ENCODE results near the gene IQGAP1. TPM values are rescaled to one million over a fixed set of nuclear protein-coding genes. Genes with fewer than 3 reads are reported as not detected.

IQGAP1 gene
- total RNA-seq, 6 experiments from 2014 or later, result 172 to 201 (median 185) TPM

DNA sequence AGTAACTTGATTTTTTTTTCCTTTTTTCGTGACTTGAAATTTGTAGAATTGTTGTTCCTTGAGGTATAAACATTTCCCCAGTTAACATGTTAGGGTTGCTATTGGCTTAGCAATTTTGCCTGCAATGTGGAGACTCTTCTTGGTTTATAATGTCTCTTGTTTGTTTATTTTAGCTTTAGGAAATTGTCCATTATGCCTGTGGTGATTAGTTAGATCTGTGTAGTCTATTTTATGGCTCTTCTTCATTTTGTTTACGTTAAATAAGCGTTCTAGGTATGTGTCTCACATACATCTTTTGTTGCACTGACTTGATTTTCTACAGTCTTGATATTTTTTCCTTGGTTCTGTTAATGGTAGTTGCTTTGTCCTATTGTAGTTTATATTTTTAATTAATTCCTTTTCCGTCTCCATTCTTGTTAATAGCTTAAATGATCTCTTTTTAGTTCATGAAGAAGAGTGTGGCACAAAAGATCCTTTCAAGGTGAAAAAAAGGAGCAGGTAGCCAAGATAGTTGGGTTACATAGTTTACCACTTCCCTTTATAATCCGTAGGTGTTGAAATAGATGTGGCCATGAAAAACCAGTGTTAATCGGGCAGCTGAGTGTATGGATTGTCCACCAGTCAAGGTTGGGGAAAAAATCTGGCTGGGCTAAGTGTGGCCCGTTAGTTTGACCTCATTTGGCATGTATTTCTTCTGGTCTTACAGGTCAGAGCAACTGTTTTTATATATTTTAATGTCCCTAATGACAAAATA is 12.1 kb downstream of the IQGAP1 start:
- TF ChIP-seq, protein P1, sequence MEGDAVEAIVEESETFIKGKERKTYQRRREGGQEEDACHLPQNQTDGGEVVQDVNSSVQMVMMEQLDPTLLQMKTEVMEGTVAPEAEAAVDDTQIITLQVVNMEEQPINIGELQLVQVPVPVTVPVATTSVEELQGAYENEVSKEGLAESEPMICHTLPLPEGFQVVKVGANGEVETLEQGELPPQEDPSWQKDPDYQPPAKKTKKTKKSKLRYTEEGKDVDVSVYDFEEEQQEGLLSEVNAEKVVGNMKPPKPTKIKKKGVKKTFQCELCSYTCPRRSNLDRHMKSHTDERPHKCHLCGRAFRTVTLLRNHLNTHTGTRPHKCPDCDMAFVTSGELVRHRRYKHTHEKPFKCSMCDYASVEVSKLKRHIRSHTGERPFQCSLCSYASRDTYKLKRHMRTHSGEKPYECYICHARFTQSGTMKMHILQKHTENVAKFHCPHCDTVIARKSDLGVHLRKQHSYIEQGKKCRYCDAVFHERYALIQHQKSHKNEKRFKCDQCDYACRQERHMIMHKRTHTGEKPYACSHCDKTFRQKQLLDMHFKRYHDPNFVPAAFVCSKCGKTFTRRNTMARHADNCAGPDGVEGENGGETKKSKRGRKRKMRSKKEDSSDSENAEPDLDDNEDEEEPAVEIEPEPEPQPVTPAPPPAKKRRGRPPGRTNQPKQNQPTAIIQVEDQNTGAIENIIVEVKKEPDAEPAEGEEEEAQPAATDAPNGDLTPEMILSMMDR (IDR thresholded peaks at IDR 0.05), result no peak
- no peak for DNase-seq
- Mint-ChIP-seq H3K27me3 (ENCODE audit: insufficient read depth) (no peaks in the 10 kb centered on the region), H3K27ac (peak overlapping the region; percentile 95), H3K36me3 (ENCODE audit: low read depth) (peaks cover 13% of the 10 kb centered on the region), H3K9me3 (no peaks in the 10 kb centered on the region), H3K4me1 (ENCODE audit: low read depth) (peaks cover 75% of the 10 kb centered on the region), H3K4me3 (peak overlapping the region; percentile 73)

DNA sequence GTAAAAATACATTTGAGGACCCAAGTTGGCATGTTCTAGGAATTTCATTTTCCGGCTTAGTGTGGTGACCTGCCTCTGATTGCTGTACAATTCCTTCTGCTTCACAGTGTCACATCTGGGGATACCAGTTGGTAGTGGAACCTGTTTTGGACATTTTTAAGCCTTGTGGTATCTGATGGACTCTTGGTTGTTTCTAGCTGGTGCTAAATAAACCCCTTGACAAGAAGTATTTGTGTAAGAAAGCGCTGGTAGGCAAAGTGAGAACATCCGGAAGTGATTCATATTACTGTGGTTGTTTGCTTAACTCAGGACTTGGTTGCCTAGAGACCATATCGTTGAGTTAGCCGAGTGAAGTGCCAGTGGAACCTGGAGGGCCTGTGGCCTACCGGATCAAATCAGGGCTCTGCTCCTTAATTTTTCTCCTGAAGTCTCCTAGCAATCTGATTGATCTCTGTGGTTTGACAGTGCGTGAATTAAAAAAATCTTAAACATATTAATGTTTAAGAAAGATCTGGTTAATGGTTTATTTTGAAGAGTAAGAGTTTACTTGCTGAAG is 12.8 kb downstream of the IQGAP1 start:
- Mint-ChIP-seq H3K9me3 (no peaks in the 10 kb centered on the region), H3K4me1 (ENCODE audit: low read depth) (peaks cover 76% of the 10 kb centered on the region), H3K4me3 (peak overlapping the region; percentile 73), H3K36me3 (ENCODE audit: low read depth) (peaks cover 13% of the 10 kb centered on the region), H3K27me3 (ENCODE audit: insufficient read depth) (peaks cover under 1% of the 10 kb centered on the region), H3K27ac (peak overlapping the region; percentile 95)
- peak; percentile 97 for DNase-seq
- TF ChIP-seq, protein P1 (IDR thresholded peaks at IDR 0.05), result no peak

DNA sequence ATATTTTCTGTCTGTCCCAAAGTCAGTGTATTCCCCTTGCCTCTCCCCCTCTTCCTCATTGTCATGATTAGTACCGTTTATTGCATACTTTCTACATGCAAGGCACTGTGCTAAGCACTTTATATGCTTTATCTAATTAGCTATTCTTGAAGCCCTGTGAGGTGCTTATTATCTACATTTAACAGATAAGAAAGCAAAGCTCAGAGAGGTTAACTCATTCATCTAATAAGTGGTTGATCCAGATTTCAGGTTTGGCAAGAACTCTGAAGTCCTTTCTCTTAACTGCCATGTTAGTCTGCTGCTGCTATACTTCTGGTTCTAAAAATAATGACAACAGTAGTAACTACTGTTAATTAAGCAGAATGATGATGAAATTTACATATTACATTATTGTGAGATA is 13.5 kb downstream of the IQGAP1 start:
- peaks cover 3% of the 10 kb centered on the region for H3K27me3 Mint-ChIP-seq (ENCODE audit: insufficient read depth)
- DNase-seq, result no peak
- TF ChIP-seq, protein P1 (IDR thresholded peaks at IDR 0.05), result no peak
- H3K9me3 Mint-ChIP-seq, result no peaks in the 10 kb centered on the region
- peak overlapping the region; percentile 73 for H3K4me3 Mint-ChIP-seq
- peaks cover 77% of the 10 kb centered on the region for H3K4me1 Mint-ChIP-seq (ENCODE audit: low read depth)
- peaks cover 12% of the 10 kb centered on the region for H3K36me3 Mint-ChIP-seq (ENCODE audit: low read depth)
- H3K27ac Mint-ChIP-seq, result peak overlapping the region; percentile 95

DNA sequence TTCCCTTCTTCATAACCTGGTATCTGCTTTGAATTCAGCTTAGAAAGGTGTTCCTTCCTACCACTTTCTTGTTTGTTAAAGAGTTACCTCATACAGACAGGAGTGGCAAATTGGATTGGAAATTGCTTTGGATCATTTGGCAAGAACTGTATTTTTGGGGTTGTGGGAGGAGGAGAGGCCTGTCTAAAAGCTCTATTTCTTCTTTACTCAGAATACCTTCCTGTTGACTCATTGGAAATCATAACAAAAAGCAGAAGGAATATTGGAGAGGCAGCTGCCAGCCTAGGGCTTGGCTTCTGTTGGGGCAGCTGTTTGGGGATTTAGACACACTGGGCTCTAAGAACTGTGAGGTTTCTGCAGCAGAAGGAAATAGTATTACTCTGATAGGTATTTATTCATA is 14.2 kb downstream of the IQGAP1 start:
- Mint-ChIP-seq H3K4me1 (ENCODE audit: low read depth) (peaks cover 84% of the 10 kb centered on the region), H3K9me3 (no peaks in the 10 kb centered on the region), H3K4me3 (peak overlapping the region; percentile 73)

DNA sequence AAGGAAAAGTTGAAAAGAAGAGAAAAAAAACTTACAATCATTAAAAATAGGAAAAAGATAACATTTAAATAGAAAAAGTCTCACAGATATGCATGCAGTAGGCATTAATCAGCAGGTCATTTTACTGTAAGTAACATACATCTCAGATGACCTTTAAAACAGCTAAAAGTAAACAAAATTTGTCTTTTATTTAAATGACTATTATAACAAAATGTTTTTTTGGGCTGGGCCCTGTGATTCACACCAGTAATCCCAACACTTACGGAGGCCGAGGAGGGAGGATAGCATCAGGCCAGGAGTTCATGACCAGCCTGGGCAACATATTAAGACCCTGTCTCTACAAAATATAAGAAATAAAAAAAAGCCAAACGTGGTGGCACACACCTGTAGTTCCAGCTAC is 14.7 kb downstream of the IQGAP1 start:
- TF ChIP-seq, protein P1 (IDR thresholded peaks at IDR 0.05), result no peak
- H3K36me3 Mint-ChIP-seq (ENCODE audit: low read depth), result peaks cover 17% of the 10 kb centered on the region
- H3K9me3 Mint-ChIP-seq, result no peaks in the 10 kb centered on the region
- peak overlapping the region; percentile 95 for H3K27ac Mint-ChIP-seq
- H3K4me1 Mint-ChIP-seq (ENCODE audit: low read depth), result peaks cover 90% of the 10 kb centered on the region
- H3K4me3 Mint-ChIP-seq, result peak overlapping the region; percentile 73
- peaks cover 3% of the 10 kb centered on the region for H3K27me3 Mint-ChIP-seq (ENCODE audit: insufficient read depth)
- no peak for DNase-seq

More for the DNA sequence above, 14.2 kb downstream of the IQGAP1 start:
- peak; percentile 75 for DNase-seq
- Mint-ChIP-seq H3K36me3 (ENCODE audit: low read depth) (peaks cover 17% of the 10 kb centered on the region), H3K27ac (peak overlapping the region; percentile 95), H3K27me3 (ENCODE audit: insufficient read depth) (peaks cover 3% of the 10 kb centered on the region)
- TF ChIP-seq, protein P1 (IDR thresholded peaks at IDR 0.05), result no peak
